ENCODE measurements around the gene CP. TPM values are rescaled to one million over a fixed set of nuclear protein-coding genes. Genes with fewer than 3 reads are reported as not detected.

Gene CP
- total and polyA plus RNA-seq, 2 of the 13 experiments (the other 11 are each of a cell fraction or from before 2014, with no cell fraction given): 42.6 to 789 TPM

GRCh38 chr3:149224736-149225594, 3.3 kb upstream of the CP start (continued):
- TF ChIP-seq ZNF382 (CRISPR knock-in tag; IDR thresholded peaks at IDR 0.05; ENCODE audit: borderline replicate concordance) (no peak), ESRRA (CRISPR knock-in tag; IDR thresholded peaks at IDR 0.05; ENCODE audit: low read depth) (peak; percentile 83; the same call in 1 of the 2 replicates), ZNF432 (CRISPR knock-in tag; IDR thresholded peaks at IDR 0.05; ENCODE audit: borderline replicate concordance) (no peak), IRX3 (CRISPR knock-in tag; IDR thresholded peaks at IDR 0.05; ENCODE audit: borderline replicate concordance, low read depth) (0 out of 2 replicates have a peak, but pooled peaks have one; percentile 64), ZFP41 (CRISPR knock-in tag; IDR thresholded peaks at IDR 0.05; ENCODE audit: borderline replicate concordance) (no peak), ZNF337 (CRISPR knock-in tag; IDR thresholded peaks at IDR 0.05; ENCODE audit: borderline replicate concordance, low read depth) (peak; percentile 90; the same call in 1 of the 2 replicates), ZKSCAN8 (CRISPR knock-in tag; IDR thresholded peaks at IDR 0.05; ENCODE audit: borderline replicate concordance) (peak; percentile 89; the same call in 1 of the 2 replicates), CBX2 (IDR thresholded peaks at IDR 0.05; ENCODE audit: low read depth, low read length) (no peak), CBX2 (CRISPR knock-in tag; IDR thresholded peaks at IDR 0.05; ENCODE audit: low read depth) (no peak), AHR (CRISPR knock-in tag; IDR thresholded peaks at IDR 0.05) (no peak; the same call in 1 of the 2 replicates), ZFAT (CRISPR knock-in tag; conservative IDR thresholded peaks at IDR 0.05) (no peak), ZBTB7B (CRISPR knock-in tag; IDR thresholded peaks at IDR 0.05) (peak; percentile 41; the same call in 1 of the 2 replicates), ZNF354B (CRISPR knock-in tag; IDR thresholded peaks at IDR 0.05) (no peak), ZNF878 (CRISPR knock-in tag; IDR thresholded peaks at IDR 0.05) (peak; percentile 80)
- TF ChIP-seq, protein P1, sequence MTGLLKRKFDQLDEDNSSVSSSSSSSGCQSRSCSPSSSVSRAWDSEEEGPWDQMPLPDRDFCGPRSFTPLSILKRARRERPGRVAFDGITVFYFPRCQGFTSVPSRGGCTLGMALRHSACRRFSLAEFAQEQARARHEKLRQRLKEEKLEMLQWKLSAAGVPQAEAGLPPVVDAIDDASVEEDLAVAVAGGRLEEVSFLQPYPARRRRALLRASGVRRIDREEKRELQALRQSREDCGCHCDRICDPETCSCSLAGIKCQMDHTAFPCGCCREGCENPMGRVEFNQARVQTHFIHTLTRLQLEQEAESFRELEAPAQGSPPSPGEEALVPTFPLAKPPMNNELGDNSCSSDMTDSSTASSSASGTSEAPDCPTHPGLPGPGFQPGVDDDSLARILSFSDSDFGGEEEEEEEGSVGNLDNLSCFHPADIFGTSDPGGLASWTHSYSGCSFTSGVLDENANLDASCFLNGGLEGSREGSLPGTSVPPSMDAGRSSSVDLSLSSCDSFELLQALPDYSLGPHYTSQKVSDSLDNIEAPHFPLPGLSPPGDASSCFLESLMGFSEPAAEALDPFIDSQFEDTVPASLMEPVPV (CRISPR knock-in tag; IDR thresholded peaks at IDR 0.05): peak; percentile 63; the same call in 1 of the 2 replicates
- TF ChIP-seq, protein P2, sequence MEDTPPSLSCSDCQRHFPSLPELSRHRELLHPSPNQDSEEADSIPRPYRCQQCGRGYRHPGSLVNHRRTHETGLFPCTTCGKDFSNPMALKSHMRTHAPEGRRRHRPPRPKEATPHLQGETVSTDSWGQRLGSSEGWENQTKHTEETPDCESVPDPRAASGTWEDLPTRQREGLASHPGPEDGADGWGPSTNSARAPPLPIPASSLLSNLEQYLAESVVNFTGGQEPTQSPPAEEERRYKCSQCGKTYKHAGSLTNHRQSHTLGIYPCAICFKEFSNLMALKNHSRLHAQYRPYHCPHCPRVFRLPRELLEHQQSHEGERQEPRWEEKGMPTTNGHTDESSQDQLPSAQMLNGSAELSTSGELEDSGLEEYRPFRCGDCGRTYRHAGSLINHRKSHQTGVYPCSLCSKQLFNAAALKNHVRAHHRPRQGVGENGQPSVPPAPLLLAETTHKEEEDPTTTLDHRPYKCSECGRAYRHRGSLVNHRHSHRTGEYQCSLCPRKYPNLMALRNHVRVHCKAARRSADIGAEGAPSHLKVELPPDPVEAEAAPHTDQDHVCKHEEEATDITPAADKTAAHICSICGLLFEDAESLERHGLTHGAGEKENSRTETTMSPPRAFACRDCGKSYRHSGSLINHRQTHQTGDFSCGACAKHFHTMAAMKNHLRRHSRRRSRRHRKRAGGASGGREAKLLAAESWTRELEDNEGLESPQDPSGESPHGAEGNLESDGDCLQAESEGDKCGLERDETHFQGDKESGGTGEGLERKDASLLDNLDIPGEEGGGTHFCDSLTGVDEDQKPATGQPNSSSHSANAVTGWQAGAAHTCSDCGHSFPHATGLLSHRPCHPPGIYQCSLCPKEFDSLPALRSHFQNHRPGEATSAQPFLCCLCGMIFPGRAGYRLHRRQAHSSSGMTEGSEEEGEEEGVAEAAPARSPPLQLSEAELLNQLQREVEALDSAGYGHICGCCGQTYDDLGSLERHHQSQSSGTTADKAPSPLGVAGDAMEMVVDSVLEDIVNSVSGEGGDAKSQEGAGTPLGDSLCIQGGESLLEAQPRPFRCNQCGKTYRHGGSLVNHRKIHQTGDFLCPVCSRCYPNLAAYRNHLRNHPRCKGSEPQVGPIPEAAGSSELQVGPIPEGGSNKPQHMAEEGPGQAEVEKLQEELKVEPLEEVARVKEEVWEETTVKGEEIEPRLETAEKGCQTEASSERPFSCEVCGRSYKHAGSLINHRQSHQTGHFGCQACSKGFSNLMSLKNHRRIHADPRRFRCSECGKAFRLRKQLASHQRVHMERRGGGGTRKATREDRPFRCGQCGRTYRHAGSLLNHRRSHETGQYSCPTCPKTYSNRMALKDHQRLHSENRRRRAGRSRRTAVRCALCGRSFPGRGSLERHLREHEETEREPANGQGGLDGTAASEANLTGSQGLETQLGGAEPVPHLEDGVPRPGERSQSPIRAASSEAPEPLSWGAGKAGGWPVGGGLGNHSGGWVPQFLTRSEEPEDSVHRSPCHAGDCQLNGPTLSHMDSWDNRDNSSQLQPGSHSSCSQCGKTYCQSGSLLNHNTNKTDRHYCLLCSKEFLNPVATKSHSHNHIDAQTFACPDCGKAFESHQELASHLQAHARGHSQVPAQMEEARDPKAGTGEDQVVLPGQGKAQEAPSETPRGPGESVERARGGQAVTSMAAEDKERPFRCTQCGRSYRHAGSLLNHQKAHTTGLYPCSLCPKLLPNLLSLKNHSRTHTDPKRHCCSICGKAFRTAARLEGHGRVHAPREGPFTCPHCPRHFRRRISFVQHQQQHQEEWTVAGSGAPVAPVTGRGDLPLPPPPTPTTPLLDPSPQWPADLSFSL (CRISPR knock-in tag; IDR thresholded peaks at IDR 0.05): peak; percentile 61; the same call in 1 of the 2 replicates
- TF ChIP-seq, protein P3, sequence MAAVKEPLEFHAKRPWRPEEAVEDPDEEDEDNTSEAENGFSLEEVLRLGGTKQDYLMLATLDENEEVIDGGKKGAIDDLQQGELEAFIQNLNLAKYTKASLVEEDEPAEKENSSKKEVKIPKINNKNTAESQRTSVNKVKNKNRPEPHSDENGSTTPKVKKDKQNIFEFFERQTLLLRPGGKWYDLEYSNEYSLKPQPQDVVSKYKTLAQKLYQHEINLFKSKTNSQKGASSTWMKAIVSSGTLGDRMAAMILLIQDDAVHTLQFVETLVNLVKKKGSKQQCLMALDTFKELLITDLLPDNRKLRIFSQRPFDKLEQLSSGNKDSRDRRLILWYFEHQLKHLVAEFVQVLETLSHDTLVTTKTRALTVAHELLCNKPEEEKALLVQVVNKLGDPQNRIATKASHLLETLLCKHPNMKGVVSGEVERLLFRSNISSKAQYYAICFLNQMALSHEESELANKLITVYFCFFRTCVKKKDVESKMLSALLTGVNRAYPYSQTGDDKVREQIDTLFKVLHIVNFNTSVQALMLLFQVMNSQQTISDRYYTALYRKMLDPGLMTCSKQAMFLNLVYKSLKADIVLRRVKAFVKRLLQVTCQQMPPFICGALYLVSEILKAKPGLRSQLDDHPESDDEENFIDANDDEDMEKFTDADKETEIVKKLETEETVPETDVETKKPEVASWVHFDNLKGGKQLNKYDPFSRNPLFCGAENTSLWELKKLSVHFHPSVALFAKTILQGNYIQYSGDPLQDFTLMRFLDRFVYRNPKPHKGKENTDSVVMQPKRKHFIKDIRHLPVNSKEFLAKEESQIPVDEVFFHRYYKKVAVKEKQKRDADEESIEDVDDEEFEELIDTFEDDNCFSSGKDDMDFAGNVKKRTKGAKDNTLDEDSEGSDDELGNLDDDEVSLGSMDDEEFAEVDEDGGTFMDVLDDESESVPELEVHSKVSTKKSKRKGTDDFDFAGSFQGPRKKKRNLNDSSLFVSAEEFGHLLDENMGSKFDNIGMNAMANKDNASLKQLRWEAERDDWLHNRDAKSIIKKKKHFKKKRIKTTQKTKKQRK (IDR thresholded peaks at IDR 0.05; ENCODE audit: low read length): no peak

Measured in HepG2 (cell line).